Fibroblast of pulmonary artery (primary cell): ENCODE measurements around the gene DMPK.
A peak's percentile ranks its signal among the peaks of the same experiment; 100 is the strongest.
"Not testable (repeated sequence)": the region's sequence is repeated elsewhere in the genome, so short reads cannot be mapped to it uniquely, and the experiment has no call there.

Experiments
- DNase-seq: peaks from one replicate; pipeline ENCODE4 v3.0.0-alpha.2; 2010; ENCODE audit warnings: low read depth
- H3K4me3 ChIP-seq: replicated peaks from 2 replicates; pipeline ENCODE4 v1.5.1; 2011; ENCODE audit warnings: low read depth, mild to moderate bottlenecking, control low read depth, low read length, moderate library complexity
- CTCF ChIP-seq: IDR thresholded peaks from 2 replicates; pipeline ENCODE4 v1.5.1; 2011; ENCODE audit warnings: mild to moderate bottlenecking, control low read depth, low read length, inconsistent platforms; ENCODE audit errors: missing control alignments

DMPK gene

GRCh38 chr19:45742969-45743368 lies 39.3 kb downstream of the DMPK start:
- DNase-seq, result no peak
- TF ChIP-seq CTCF, result no peak
- H3K4me3 ChIP-seq, result no peak overlapping the region

GRCh38 chr19:45739498-45740439 lies 42.5 kb downstream of the DMPK start:
- H3K4me3 ChIP-seq, result no peak overlapping the region
- no peak for TF ChIP-seq CTCF
- no peak for DNase-seq

GRCh38 chr19:45733160-45733810 lies 49.0 kb downstream of the DMPK start, which contains the start of gene MEIOSIN:
TSS of gene MEIOSIN (plus strand) at chr19:45733439. CDS start at chr19:45735377, 1,938 bp downstream.
- no peak within 1 kb of the TSS for H3K4me3 ChIP-seq
- no peak for DNase-seq
- TF ChIP-seq CTCF, result no peak

GRCh38 chr19:45730368-45731288 lies 51.7 kb downstream of the DMPK start, which contains the start of gene FBXO46:
TSS of gene FBXO46 (minus strand) at chr19:45730896. CDS start at chr19:45713495, 17,401 bp downstream.
- TF ChIP-seq CTCF, result peak; percentile 2
- H3K4me3 ChIP-seq, result peak within 1 kb of the TSS; percentile 97
- peak; percentile 99 for DNase-seq

- DNase-seq, result no peak
- no peak for TF ChIP-seq CTCF
- H3K4me3 ChIP-seq, result peak overlapping the region; percentile 97
These were observed 52.4 kb downstream of the DMPK start for GRCh38 chr19:45729800-45730290.

- not testable (repeated sequence) for DNase-seq, H3K4me3 ChIP-seq
These were observed 53.6 kb downstream of the DMPK start for GRCh38 chr19:45728683-45729082.

- not testable (repeated sequence) for H3K4me3 ChIP-seq, DNase-seq
These were observed 62.2 kb downstream of the DMPK start for GRCh38 chr19:45720065-45720464.
